ENCODE data around the gene COL28A1.
A peak's percentile ranks its signal among the peaks of the same experiment; 100 is the strongest.
"Not testable (repeated sequence)": the region's sequence is repeated elsewhere in the genome, so short reads cannot be mapped to it uniquely, and the experiment has no call there.

Gene COL28A1

GRCh38 chr7:7516156-7516555, 19.5 kb downstream of the COL28A1 start:
- DNase-seq, result peak; percentile 22

DNA sequence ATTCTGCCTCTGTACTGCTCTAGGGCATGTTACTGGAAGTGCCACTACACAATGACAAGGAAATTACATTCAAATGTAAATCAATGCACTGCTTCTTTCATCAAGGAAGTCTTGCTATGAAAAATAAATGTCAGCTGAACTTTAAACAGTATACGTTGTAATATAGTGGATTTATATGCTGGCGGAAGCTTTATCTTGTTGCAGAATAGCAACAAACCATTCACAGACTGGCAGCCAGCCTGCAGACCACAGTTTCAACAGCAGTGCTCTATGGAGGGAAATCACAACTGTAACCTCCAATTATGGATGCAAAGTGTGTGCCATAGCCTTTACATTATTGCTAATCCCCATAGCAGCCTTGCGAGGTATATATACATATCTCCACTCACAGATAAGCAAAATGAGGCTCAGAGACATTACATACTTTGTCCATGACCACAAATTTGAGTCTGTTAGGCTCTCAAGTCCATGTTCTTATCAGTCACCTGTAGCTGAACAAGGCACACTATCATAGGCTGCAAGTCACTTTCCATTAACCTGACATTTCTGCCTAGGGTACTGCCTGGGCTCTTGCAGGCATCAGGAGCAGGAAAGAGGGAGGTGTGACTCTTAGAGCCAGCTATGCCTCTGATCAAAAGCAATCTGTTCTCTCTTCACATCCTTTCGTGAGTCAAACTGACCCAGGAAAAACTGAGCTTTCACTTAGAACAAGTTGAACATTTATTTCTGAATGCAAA, 22.6 kb downstream of the COL28A1 start:
- no peak for DNase-seq

- DNase-seq, result no peak
Measured at GRCh38 chr7:7510794-7511193, 24.9 kb downstream of the COL28A1 start.

DNA sequence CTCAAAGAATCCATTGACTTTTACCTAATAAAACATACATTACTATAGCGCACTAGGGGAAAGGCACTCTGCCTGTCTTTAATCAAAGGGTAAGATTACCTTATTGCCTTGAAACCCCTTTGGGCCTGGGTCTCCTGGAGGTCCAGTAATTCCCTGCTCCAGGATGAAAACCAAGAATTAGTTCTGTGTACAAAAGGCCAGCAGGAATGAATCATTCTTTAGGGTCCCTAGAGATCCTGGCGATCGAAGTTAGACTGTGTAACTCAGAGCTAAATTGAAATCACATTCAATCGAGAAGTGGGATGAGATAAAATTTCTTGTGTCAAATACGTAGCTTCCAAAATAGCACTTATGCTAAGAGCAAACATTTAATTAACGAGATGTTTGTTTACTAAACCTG, 29.8 kb downstream of the COL28A1 start:
- DNase-seq, result no peak

- DNase-seq, result no peak
Measured at GRCh38 chr7:7504910-7505704, 30.6 kb downstream of the COL28A1 start.

GRCh38 chr7:7499892-7500291, 35.8 kb downstream of the COL28A1 start:
- no peak for DNase-seq

DNA sequence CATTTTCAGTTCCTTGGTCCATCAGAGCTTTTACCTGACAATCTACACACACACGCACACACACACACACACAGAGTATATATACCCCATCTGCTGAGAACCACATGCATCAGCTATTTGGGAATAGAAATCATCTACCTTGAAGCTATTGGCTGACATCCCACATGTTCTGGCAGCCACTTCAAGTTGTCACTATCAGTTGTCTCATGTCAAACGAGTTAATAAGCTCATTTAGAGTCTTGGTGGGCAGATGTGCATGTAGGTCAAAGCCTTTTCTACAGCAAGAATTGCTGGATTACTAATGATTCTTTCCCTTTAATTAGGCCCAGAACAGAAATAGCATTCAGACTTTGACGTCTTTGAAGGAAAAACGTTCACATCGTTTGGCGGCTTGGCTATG, 36.8 kb downstream of the COL28A1 start:
- no peak for DNase-seq

- DNase-seq, result no peak
Measured at GRCh38 chr7:7496311-7496710, 39.4 kb downstream of the COL28A1 start.

GRCh38 chr7:7495171-7495570, 40.5 kb downstream of the COL28A1 start:
- DNase-seq, result no peak

- DNase-seq, result no peak
Measured at GRCh38 chr7:7491044-7491443, 44.6 kb downstream of the COL28A1 start.

GRCh38 chr7:7490003-7490402, 45.7 kb downstream of the COL28A1 start:
- peak; percentile 0 for DNase-seq

- no peak for DNase-seq
Measured at GRCh38 chr7:7489546-7489945, 46.1 kb downstream of the COL28A1 start.

- DNase-seq, result no peak
Measured at GRCh38 chr7:7486362-7486761, 49.3 kb downstream of the COL28A1 start.

DNA sequence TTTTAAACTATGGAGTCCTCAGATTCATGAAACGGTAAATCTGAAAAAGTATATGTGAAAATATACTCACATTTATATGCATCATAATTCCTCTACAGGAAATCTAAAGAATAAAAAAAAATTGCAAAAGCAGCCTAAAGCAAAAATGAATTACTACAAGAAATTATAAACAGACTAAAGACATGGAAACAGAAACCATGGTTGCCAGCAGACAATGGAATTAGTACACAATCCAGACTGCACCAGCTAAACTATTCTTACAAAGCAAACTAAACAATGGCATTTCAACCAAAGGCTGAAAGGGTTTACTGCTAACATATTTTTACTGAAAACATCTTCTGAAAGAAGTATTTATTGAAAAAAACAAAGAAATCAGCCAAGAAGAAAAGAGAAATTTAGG, 51.6 kb downstream of the COL28A1 start:
- no peak for DNase-seq

- no peak for DNase-seq
Measured at GRCh38 chr7:7481802-7482201, 53.9 kb downstream of the COL28A1 start.

- no peak for DNase-seq
Measured at GRCh38 chr7:7479275-7479805, 56.3 kb downstream of the COL28A1 start.

- DNase-seq, result no peak
Measured at GRCh38 chr7:7478569-7478968, 57.1 kb downstream of the COL28A1 start.

GRCh38 chr7:7477641-7478040, 58.0 kb downstream of the COL28A1 start:
- not testable (repeated sequence) for DNase-seq

DNA sequence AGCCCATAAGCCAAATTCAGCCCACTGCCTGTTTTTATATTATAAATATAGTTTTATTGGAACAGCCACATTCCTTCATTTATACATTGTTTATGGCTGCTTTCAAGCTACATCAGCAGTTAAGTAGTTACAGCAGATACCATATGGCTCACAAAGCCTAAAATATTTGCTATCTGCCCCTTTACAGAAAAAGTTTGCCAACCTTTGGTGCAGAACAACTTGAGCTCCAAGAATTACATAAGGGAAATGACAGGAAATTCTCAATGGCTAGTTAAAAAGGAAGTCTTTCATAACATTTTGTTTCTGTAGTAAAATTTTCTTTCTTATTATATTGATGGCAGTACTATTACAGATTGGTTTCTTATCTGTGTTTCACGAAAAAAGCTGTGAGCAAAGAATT, 59.3 kb downstream of the COL28A1 start:
- DNase-seq, result no peak

DNA sequence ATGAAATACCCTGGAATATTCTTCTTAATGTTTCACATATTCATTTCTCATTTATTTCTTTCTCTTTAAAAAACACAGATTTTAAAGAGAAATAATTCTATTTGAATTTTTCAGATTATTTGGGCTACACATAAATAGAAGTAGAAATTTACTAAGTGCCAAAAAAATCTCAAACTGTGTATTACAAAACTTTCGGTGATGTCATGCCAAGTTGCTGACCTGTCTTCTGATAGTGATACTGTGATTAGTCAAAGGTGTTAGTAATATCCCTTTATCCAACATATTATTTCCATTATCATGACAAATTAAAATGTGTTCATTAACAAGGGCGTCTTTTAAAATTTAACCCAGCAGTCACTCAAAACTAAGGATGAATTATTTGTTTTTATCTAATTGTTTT, 60.1 kb downstream of the COL28A1 start:
- DNase-seq, result no peak

GRCh38 chr7:7474436-7474835, 61.2 kb downstream of the COL28A1 start:
- no peak for DNase-seq

DNA sequence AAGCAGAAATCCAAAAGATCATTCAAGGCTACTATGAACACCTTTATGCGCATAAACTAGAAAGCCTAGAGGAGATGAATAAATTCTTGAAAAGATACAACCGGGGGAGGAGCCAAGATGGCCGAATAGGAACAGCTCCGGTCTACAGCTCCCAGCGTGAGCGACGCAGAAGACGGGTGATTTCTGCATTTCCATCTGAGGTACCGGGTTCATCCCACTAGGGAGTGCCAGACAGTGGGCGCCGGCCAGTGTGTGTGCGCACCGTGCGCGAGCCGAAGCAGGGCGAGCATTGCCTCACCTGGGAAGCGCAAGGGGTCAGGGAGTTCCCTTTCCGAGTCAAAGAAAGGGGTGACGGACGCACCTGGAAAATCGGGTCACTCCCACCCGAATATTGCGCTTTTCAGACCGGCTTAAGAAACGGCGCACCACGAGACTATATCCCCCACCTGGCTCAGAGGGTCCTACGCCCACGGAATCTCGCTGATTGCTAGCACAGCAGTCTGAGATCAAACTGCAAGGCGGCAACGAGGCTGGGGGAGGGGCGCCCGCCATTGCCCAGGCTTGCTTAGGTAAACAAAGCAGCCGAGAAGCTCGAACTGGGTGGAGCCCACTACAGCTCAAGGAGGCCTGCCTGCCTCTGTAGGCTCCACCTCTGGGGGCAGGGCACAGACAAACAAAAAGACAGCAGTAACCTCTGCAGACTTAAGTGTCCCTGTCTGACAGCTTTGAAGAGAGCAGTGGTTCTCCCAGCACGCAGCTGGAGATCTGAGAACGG, 70.5 kb downstream of the COL28A1 start:
- not testable (repeated sequence) for DNase-seq

- no peak for DNase-seq
Measured at GRCh38 chr7:7454000-7454399, 81.7 kb downstream of the COL28A1 start.

Measured in inflammatory macrophage treated with lipopolysaccharide for 4 hours (primary cell).